ENCODE measurements around the gene INMT.

- TF ChIP-seq, protein P1, sequence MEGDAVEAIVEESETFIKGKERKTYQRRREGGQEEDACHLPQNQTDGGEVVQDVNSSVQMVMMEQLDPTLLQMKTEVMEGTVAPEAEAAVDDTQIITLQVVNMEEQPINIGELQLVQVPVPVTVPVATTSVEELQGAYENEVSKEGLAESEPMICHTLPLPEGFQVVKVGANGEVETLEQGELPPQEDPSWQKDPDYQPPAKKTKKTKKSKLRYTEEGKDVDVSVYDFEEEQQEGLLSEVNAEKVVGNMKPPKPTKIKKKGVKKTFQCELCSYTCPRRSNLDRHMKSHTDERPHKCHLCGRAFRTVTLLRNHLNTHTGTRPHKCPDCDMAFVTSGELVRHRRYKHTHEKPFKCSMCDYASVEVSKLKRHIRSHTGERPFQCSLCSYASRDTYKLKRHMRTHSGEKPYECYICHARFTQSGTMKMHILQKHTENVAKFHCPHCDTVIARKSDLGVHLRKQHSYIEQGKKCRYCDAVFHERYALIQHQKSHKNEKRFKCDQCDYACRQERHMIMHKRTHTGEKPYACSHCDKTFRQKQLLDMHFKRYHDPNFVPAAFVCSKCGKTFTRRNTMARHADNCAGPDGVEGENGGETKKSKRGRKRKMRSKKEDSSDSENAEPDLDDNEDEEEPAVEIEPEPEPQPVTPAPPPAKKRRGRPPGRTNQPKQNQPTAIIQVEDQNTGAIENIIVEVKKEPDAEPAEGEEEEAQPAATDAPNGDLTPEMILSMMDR (IDR thresholded peaks at IDR 0.05; ENCODE audit: low read depth, low read length): no peak
- TF ChIP-seq EZH2phosphoT487 (IDR thresholded peaks at IDR 0.05; ENCODE audit: low read depth): no peak
Observed at GRCh38 chr7:30736291-30736690, 15.6 kb upstream of the INMT start.

Data from OCI-LY3 (cell line).